HEK293T (cell line): ENCODE data around the gene ASB14.

Experiments used
- BHLHE40 ChIP-seq: fragments of 450-650 bp; IDR thresholded peaks from 2 replicates; pipeline ENCODE4 v1.6.1; 2016; ENCODE audit warnings: mild to moderate bottlenecking, moderate library complexity, borderline replicate concordance
- CTBP1 ChIP-seq: fragments of 450-650 bp; IDR thresholded peaks from 2 replicates; pipeline ENCODE4 v1.6.1; 2016; ENCODE audit warnings: borderline replicate concordance
- FOXK2 ChIP-seq: fragments of 450-650 bp; IDR thresholded peaks from 2 replicates; pipeline ENCODE4 v1.6.1; 2016; ENCODE audit warnings: mild to moderate bottlenecking
- FOXM1 ChIP-seq: fragments of 450-650 bp; IDR thresholded peaks from 2 replicates; pipeline ENCODE4 v1.6.1; 2017; ENCODE audit warnings: mild to moderate bottlenecking, borderline replicate concordance
- HDGF ChIP-seq: fragments of 450-650 bp; IDR thresholded peaks from 2 replicates; pipeline ENCODE4 v1.6.1; 2017; ENCODE audit warnings: antibody characterized with exemption, borderline replicate concordance
- L3MBTL2 ChIP-seq: fragments of 450-650 bp; conservative IDR thresholded peaks from 2 replicates; pipeline ENCODE4 v1.6.1; 2016; ENCODE audit warnings: mild to moderate bottlenecking
- SP1 ChIP-seq: fragments of 450-650 bp; IDR thresholded peaks from 2 replicates; pipeline ENCODE4 v1.6.1; 2017
- TARDBP ChIP-seq: fragments of 450-650 bp; IDR thresholded peaks from 2 replicates; pipeline ENCODE4 v1.6.1; 2016
- ZNF384 ChIP-seq: fragments of 450-650 bp; IDR thresholded peaks from 2 replicates; pipeline ENCODE4 v1.6.1; 2016

DNA sequence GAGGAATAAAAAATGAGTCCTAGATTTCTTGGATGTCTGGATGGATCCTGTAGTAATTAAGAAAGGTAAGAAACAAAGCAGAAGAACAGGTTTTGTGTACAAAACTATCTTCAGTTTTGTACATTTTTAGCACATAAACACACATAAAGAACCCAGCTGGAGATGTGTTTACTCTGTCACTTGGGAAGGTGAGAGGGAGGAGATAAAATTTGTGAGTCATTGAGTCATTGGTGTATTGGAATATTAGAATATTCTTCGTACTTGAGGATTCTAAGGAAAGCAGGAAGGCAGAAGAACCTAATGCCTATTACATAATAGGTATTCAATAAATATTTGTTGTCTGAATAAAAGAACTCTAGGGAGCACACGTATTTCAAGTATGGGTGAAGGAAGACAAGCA is 47.5 kb downstream of the ASB14 start:
- TF ChIP-seq HDGF (no peak), FOXK2 (no peak), ZNF384 (no peak), SP1 (no peak), L3MBTL2 (no peak), BHLHE40 (no peak), CTBP1 (no peak), FOXM1 (no peak), TARDBP (no peak)
